OCI-LY1 (cell line): ENCODE measurements around the gene CMC2.

Experiments used
- EZH2 ChIP-seq: fragments of 200-600 bp; sonication (generic), shearing (Covaris generic); IDR thresholded peaks from 2 replicates; pipeline ENCODE4 v1.8.0; 2017; ENCODE audit warnings: borderline replicate concordance, mixed run types, mild to moderate bottlenecking, antibody characterized with exemption, low read length, moderate library complexity, mixed read lengths
- TF ChIP-seq, protein P1 (sequence below): fragments of 200-600 bp; sonication (generic), shearing (Covaris generic); IDR thresholded peaks from 2 replicates; pipeline ENCODE4 v1.5.1; 2017; ENCODE audit warnings: mild to moderate bottlenecking, antibody characterized with exemption, low read length, moderate library complexity, mixed read lengths

DNA sequence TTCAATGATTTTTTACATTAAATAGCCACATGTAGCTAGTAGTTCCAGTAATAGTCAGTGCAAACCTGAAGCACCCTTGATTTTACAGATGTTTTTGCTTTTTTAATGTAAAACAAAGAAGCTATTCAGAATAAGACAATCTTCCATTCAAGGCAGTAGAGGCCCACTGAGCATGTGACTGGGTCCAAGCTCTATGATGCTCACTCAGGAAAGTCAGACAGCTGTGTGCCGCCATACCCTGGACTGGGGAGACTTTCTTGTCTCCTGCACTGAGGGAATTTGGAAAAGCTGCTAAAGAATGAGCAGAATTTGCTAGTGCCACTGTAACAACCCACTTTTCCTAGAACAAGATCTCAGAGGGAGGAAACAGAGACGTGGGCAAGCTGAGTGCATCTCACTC is 11.8 kb upstream of the CMC2 start:
- TF ChIP-seq, protein P1, sequence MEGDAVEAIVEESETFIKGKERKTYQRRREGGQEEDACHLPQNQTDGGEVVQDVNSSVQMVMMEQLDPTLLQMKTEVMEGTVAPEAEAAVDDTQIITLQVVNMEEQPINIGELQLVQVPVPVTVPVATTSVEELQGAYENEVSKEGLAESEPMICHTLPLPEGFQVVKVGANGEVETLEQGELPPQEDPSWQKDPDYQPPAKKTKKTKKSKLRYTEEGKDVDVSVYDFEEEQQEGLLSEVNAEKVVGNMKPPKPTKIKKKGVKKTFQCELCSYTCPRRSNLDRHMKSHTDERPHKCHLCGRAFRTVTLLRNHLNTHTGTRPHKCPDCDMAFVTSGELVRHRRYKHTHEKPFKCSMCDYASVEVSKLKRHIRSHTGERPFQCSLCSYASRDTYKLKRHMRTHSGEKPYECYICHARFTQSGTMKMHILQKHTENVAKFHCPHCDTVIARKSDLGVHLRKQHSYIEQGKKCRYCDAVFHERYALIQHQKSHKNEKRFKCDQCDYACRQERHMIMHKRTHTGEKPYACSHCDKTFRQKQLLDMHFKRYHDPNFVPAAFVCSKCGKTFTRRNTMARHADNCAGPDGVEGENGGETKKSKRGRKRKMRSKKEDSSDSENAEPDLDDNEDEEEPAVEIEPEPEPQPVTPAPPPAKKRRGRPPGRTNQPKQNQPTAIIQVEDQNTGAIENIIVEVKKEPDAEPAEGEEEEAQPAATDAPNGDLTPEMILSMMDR, result no peak
- TF ChIP-seq EZH2, result no peak
